ENCODE data around the gene TGFB1I1.

DNA sequence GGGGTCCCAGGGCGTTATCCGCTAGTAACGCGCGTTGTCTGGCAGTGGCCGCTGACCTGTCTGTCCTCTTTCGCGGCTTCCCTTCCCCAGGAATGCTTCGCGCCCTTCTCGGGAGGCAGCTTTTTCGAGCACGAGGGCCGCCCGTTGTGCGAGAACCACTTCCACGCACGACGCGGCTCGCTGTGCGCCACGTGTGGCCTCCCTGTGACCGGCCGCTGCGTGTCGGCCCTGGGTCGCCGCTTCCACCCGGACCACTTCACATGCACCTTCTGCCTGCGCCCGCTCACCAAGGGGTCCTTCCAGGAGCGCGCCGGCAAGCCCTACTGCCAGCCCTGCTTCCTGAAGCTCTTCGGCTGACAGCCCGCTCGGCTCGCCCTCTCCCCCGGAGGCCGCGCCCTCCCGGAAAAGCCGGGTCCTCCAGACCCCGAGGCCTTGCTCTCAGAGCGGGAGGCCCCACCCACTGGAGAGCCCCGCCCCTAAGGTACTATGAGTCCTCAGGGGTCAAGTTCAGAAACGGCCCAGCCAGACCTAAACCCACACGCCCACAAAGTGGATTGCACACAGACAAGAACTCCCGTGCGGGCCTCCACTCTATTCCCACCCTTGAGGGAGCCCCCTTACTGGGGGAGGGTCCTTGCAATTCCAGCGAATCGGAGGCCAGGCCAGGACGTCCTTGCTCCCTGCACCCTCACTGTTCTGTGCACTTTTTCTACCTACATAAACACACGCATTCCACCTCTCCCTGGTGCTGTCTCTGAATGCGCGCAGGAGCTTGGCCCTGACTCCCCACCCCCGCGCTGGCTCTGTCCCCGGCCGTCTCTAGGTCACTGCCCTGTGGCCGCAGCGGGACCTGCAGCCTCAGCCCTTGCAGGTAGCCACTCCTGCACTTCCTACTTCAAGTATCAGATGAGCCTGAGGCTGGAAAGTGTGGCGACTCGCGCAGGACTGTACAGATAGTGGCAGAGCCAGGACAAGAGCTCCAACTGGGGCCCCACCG is 5.6 kb downstream of the TGFB1I1 start:
- TF ChIP-seq, protein P1, sequence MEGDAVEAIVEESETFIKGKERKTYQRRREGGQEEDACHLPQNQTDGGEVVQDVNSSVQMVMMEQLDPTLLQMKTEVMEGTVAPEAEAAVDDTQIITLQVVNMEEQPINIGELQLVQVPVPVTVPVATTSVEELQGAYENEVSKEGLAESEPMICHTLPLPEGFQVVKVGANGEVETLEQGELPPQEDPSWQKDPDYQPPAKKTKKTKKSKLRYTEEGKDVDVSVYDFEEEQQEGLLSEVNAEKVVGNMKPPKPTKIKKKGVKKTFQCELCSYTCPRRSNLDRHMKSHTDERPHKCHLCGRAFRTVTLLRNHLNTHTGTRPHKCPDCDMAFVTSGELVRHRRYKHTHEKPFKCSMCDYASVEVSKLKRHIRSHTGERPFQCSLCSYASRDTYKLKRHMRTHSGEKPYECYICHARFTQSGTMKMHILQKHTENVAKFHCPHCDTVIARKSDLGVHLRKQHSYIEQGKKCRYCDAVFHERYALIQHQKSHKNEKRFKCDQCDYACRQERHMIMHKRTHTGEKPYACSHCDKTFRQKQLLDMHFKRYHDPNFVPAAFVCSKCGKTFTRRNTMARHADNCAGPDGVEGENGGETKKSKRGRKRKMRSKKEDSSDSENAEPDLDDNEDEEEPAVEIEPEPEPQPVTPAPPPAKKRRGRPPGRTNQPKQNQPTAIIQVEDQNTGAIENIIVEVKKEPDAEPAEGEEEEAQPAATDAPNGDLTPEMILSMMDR (IDR thresholded peaks at IDR 0.05), result no peak
- TF ChIP-seq POLR2A (IDR thresholded peaks at IDR 0.05; ENCODE audit: low read length) (no peak), POLR2AphosphoS2 (conservative IDR thresholded peaks at IDR 0.05; ENCODE audit: low read length) (no peak), JUNB (IDR thresholded peaks at IDR 0.05) (no peak), HOXA7 (CRISPR knock-in tag; IDR thresholded peaks at IDR 0.05) (no peak)

All from A549 (cell line).